Stimulated activated CD8-positive, alpha-beta memory T cell treated with anti-CD3 and anti-CD28 coated beads, Interleukin-7, amount 100 ng/mL, for 4 hours (primary cell): ENCODE results near the gene NDUFB3.
"Not testable (repeated sequence)": the region's sequence is repeated elsewhere in the genome, so short reads cannot be mapped to it uniquely, and the experiment has no call there.

Source experiments
- DNase-seq, 2 donors: peaks; one replicate each; pipeline ENCODE4 v3.0.0-alpha.2; 2020; ENCODE audit warnings: low read depth in 2 of 2

NDUFB3 gene

GRCh38 chr2:201071479-201072200, at the start of gene NDUFB3, which contains the start of gene HYCC2:
Gene NDUFB3, plus strand, starts transcription at chr2:201072001. Its CDS starts 6,882 bp downstream, at chr2:201078883.
Gene HYCC2, minus strand, starts transcription at chr2:201071671. Its CDS starts 47,662 bp downstream, at chr2:201024009.
- peak; percentile 86 to 89 for DNase-seq

GRCh38 chr2:201024518-201024917, 47.3 kb upstream of the NDUFB3 start:
- no peak for DNase-seq

- DNase-seq = not testable (repeated sequence)
Observed at GRCh38 chr2:201034355-201034754, 37.4 kb upstream of the NDUFB3 start.

- DNase-seq = not testable (repeated sequence)
Observed at GRCh38 chr2:201038361-201038760, 33.4 kb upstream of the NDUFB3 start.

- DNase-seq = no peak
Observed at GRCh38 chr2:201038855-201039254, 32.9 kb upstream of the NDUFB3 start.

GRCh38 chr2:201040867-201041628, 30.8 kb upstream of the NDUFB3 start:
- no peak for DNase-seq

GRCh38 chr2:201042451-201042850, 29.4 kb upstream of the NDUFB3 start:
- not testable (repeated sequence) for DNase-seq

GRCh38 chr2:201043050-201043449, 28.8 kb upstream of the NDUFB3 start:
- DNase-seq = not testable (repeated sequence)

GRCh38 chr2:201046881-201047280, 24.9 kb upstream of the NDUFB3 start:
- no peak for DNase-seq

GRCh38 chr2:201049455-201049854, 22.3 kb upstream of the NDUFB3 start:
- no peak for DNase-seq

- no peak for DNase-seq
Observed at GRCh38 chr2:201057087-201057521, 14.7 kb upstream of the NDUFB3 start.

GRCh38 chr2:201057715-201058248, 14.0 kb upstream of the NDUFB3 start:
- no peak for DNase-seq

GRCh38 chr2:201058914-201059313, 12.9 kb upstream of the NDUFB3 start:
- DNase-seq = no peak

GRCh38 chr2:201059961-201060755, 11.6 kb upstream of the NDUFB3 start:
- no peak for DNase-seq

GRCh38 chr2:201063516-201063915, 8.3 kb upstream of the NDUFB3 start:
- not testable (repeated sequence) for DNase-seq

GRCh38 chr2:201064797-201065329, 6.9 kb upstream of the NDUFB3 start:
- DNase-seq = no peak

GRCh38 chr2:201070948-201071478, 788 bp upstream of the NDUFB3 start:
- DNase-seq = no peak

GRCh38 chr2:201072201-201072530, 365 bp downstream of the NDUFB3 start:
- DNase-seq = no peak

- no peak for DNase-seq
Observed at GRCh38 chr2:201073071-201073470, 1.3 kb downstream of the NDUFB3 start.

- no peak for DNase-seq
Observed at GRCh38 chr2:201074996-201075395, 3.2 kb downstream of the NDUFB3 start.

- no peak for DNase-seq
Observed at GRCh38 chr2:201084863-201085262, 13.1 kb downstream of the NDUFB3 start.
